CD4-positive, alpha-beta T cell (primary cell): Measurements from ENCODE around the gene OTULINL. TPM values are rescaled to one million over a fixed set of nuclear protein-coding genes. Genes with fewer than 3 reads are reported as not detected.

ENCODE experiments used
- ATAC-seq: fragments of 200-7000 bp; cut with Tn5 transposase; one replicate; pipeline ENCODE4 v1.10.0; 2022; ENCODE audit warnings: mild to moderate bottlenecking; ENCODE audit not compliant: poor library complexity
- CTCF ChIA-PET: fragments of 350-600 bp; sonication (Branson Sonifier 250); formaldehyde crosslinking; loops from one replicate; lab custom pipeline; 2021; ENCODE audit warnings: antibody characterized with exemption, inconsistent platforms; lab: Charles Lee
- POLR2A ChIA-PET: fragments of 350-600 bp; sonication (Branson Sonifier 250); formaldehyde crosslinking; loops from one replicate; lab custom pipeline; 2021; ENCODE audit warnings: antibody characterized with exemption, inconsistent platforms; lab: Charles Lee
- DNase-seq, 14 experiments: peaks; one replicate each; pipeline ENCODE4 v3.0.0-alpha.2; 2013 to 2020; ENCODE audit warnings: mixed read lengths in 2 of 14
- H3K27ac ChIP-seq, 2 donors: one replicate each; pipeline versions ENCODE4 v1.5.1 to v1.7.0; 2013; ENCODE audit warnings: low read length in 2 of 2, low read depth in 1 of 2, mild to moderate bottlenecking in 1 of 2
- H3K27me3 ChIP-seq, 2 experiments: 1 replicate in 1 of 2; 2 replicates in 1 of 2; pipeline versions ENCODE4 v1.6.1 to v1.7.0; 2013; ENCODE audit warnings: low read length in 2 of 2, control low read depth in 1 of 2, mild to moderate bottlenecking in 1 of 2, moderate library complexity in 1 of 2; ENCODE audit not compliant: insufficient read depth in 2 of 2, control insufficient read depth in 1 of 2
- H3K36me3 ChIP-seq: one replicate; pipeline ENCODE4 v1.6.1; 2013; ENCODE audit warnings: low read length, control low read depth; ENCODE audit not compliant: insufficient read depth
- H3K4me1 ChIP-seq: one replicate; pipeline ENCODE4 v1.6.1; 2013; ENCODE audit warnings: low read length, control low read depth; ENCODE audit not compliant: insufficient read depth
- H3K4me3 ChIP-seq: one replicate; pipeline ENCODE4 v1.5.1; 2013; ENCODE audit warnings: mild to moderate bottlenecking, low read length, moderate library complexity
- H3K9me3 ChIP-seq, 2 experiments: 1 replicate in 1 of 2; 2 replicates in 1 of 2; pipeline versions ENCODE4 v1.6.1 to v1.7.0; 2013; ENCODE audit warnings: low read length in 2 of 2, mild to moderate bottlenecking in 2 of 2, control low read depth in 1 of 2, moderate library complexity in 1 of 2; ENCODE audit not compliant: control insufficient read depth in 1 of 2, insufficient read depth in 1 of 2
- H3K27ac Mint-ChIP-seq: one replicate; pipeline ENCODE4 v1.8.0; 2020; ENCODE audit warnings: mixed read lengths
- H3K27me3 Mint-ChIP-seq: one replicate; pipeline ENCODE4 v1.8.0; 2021; ENCODE audit warnings: mixed read lengths
- H3K36me3 Mint-ChIP-seq: one replicate; pipeline ENCODE4 v1.8.0; 2021; ENCODE audit warnings: low read depth, mixed read lengths
- H3K4me1 Mint-ChIP-seq: one replicate; pipeline ENCODE4 v1.8.0; 2021; ENCODE audit warnings: low read depth, mixed read lengths
- H3K4me3 Mint-ChIP-seq: one replicate; pipeline ENCODE4 v1.8.0; 2020; ENCODE audit warnings: mild to moderate bottlenecking, mixed read lengths
- H3K9me3 Mint-ChIP-seq: one replicate; pipeline ENCODE4 v1.8.0; 2020; ENCODE audit warnings: mixed read lengths
- CTCF ChIP-seq: fragments of 200-600 bp; IDR thresholded peaks from one replicate; pipeline ENCODE4 v1.8.0; 2022; ENCODE audit warnings: antibody characterized with exemption, mild to moderate bottlenecking
- intact Hi-C, 2 experiments: fragments of 100-400 bp; cut with DNase I in 1 of 2; cut with micrococcal nuclease in 1 of 2; formaldehyde crosslinking; loops; one replicate each; pipeline versions ENCODE4 v1.15.1 to v1.9.0; 2023 to 2025; cut with DNase I, micrococcal nuclease
- total RNA-seq, 174 experiments: library from RNA in 2 of 174; stranded (reverse) in 2 of 174; gene quantifications; one replicate each; pipeline ENCODE4 v1.2.3 and lab custom pipeline; 2021 to 2026

The OTULINL gene
- total RNA-seq, 2 experiments from 2014 or later = 55.6 to 60.9 TPM

DNA sequence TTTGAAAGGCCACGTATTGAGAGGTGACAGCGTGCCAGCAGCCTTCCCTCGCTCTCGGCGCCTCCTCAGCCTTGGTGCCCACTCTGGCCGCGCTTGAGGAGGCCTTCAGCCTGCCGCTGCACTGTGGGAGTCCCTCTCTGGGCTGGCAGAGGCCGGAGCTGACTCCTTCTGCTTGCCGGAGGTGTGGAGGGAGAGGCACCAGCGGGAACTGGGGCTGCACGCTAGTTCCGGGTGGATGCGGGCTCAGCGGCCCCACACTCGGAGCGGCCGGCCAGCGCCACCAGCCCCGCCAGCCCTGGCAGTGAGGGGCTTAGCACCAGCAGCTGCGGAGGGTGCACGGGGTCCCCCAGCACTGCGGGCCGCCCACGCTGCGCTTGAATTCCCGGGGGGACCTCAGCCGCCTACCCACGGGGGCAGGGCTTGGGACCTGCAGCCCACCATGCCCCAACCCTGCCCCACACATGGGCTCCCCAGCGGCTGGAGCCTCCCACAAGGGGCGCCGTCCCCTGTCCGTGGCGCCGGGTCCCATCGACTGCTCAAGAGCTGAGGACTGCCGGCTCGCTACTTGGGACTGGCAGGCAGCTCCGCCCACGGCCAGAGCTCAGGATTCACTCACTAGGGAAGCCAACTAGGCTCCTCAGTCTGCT lies 4.4 kb upstream of the OTULINL start:
- no peak overlapping the region for H3K4me3 ChIP-seq
- intact Hi-C loops = no loop called here
- no peaks in the 10 kb centered on the region for H3K27me3 ChIP-seq
- Mint-ChIP-seq H3K9me3 (no peaks in the 10 kb centered on the region), H3K27ac (no peak overlapping the region), H3K4me3 (no peak overlapping the region), H3K4me1 (peaks cover 5% of the 10 kb centered on the region), H3K36me3 (no peaks in the 10 kb centered on the region), H3K27me3 (no peaks in the 10 kb centered on the region)
- ATAC-seq (no peak), DNase-seq (no peak)
- H3K9me3 ChIP-seq = no peaks in the 10 kb centered on the region
- TF ChIP-seq CTCF = no peak
- H3K27ac ChIP-seq = no peak overlapping the region
- no peaks in the 10 kb centered on the region for H3K36me3 ChIP-seq
- peaks cover 7% of the 10 kb centered on the region for H3K4me1 ChIP-seq
- ChIA-PET POLR2A (no interaction called here), CTCF (no interaction called here)

GRCh38 chr5:14577971-14578370 lies 3.6 kb upstream of the OTULINL start:
- ChIA-PET POLR2A (no interaction called here), CTCF (no interaction called here)
- Histone ChIP-seq H3K36me3 (no peaks in the 10 kb centered on the region), H3K9me3 (no peaks in the 10 kb centered on the region), H3K27ac (no peak overlapping the region), H3K4me3 (no peak overlapping the region), H3K27me3 (no peaks in the 10 kb centered on the region), H3K4me1 (peaks cover 14% of the 10 kb centered on the region)
- TF ChIP-seq CTCF = no peak
- no peaks in the 10 kb centered on the region for H3K9me3 Mint-ChIP-seq
- peaks cover 13% of the 10 kb centered on the region for H3K4me1 Mint-ChIP-seq
- no peaks in the 10 kb centered on the region for H3K36me3 Mint-ChIP-seq
- DNase-seq (peak in 1 of 14 experiments; percentile 20), ATAC-seq (no peak)
- no peak overlapping the region for H3K27ac Mint-ChIP-seq
- no peak overlapping the region for H3K4me3 Mint-ChIP-seq
- intact Hi-C loops = loop anchor here in 1 of 2 experiments (2.0 kb wide), 1 partner anchor 19 kb away; no protein-coding TSS in a partner anchor
- H3K27me3 Mint-ChIP-seq = no peaks in the 10 kb centered on the region

GRCh38 chr5:14579246-14579645 lies 2.3 kb upstream of the OTULINL start:
- no peak for ATAC-seq
- POLR2A ChIA-PET = interaction anchor here (0.6 kb wide), 1 partner anchor 145 kb away, joined by 3 read pairs; no protein-coding TSS in a partner anchor
- intact Hi-C loops = loop anchor here in 1 of 2 experiments (2.0 kb wide), 1 partner anchor 18 kb away; no protein-coding TSS in a partner anchor

More at GRCh38 chr5:14579246-14579645, 2.3 kb upstream of the OTULINL start:
- no peaks in the 10 kb centered on the region for H3K9me3 ChIP-seq
- no peaks in the 10 kb centered on the region for H3K27me3 Mint-ChIP-seq
- CTCF ChIA-PET = interaction anchor here (0.9 kb wide), 1 partner anchor 69 kb away, joined by 3 read pairs; no protein-coding TSS in a partner anchor
- H3K4me1 Mint-ChIP-seq = peaks cover 26% of the 10 kb centered on the region
- TF ChIP-seq CTCF = no peak
- DNase-seq = no peak
- no peak overlapping the region for H3K27ac Mint-ChIP-seq
- H3K27ac ChIP-seq = no peak overlapping the region
- H3K4me3 ChIP-seq = no peak overlapping the region
- H3K36me3 Mint-ChIP-seq = no peaks in the 10 kb centered on the region
- no peak overlapping the region for H3K4me3 Mint-ChIP-seq
- peaks cover 24% of the 10 kb centered on the region for H3K4me1 ChIP-seq
- no peaks in the 10 kb centered on the region for H3K27me3 ChIP-seq
- no peaks in the 10 kb centered on the region for H3K36me3 ChIP-seq
- no peaks in the 10 kb centered on the region for H3K9me3 Mint-ChIP-seq
